Osteocyte (in vitro differentiated cells): Measurements from ENCODE around the gene NFASC. TPM values are rescaled to one million over a fixed set of nuclear protein-coding genes. Genes with fewer than 3 reads are reported as not detected.

Source experiments
- DNase-seq: peaks from one replicate; pipeline ENCODE4 v3.0.0; 2021; ENCODE audit warnings: mixed read lengths; ENCODE audit not compliant: unreplicated experiment; ENCODE audit errors: extremely low spot score
- H3K27ac Mint-ChIP-seq: one replicate; pipeline ENCODE4 v1.8.0; 2021; ENCODE audit warnings: mild to moderate bottlenecking, mixed read lengths; ENCODE audit not compliant: unreplicated experiment
- H3K27me3 Mint-ChIP-seq: one replicate; pipeline ENCODE4 v1.8.0; 2021; ENCODE audit warnings: mixed read lengths; ENCODE audit not compliant: unreplicated experiment
- H3K36me3 Mint-ChIP-seq: one replicate; pipeline ENCODE4 v1.8.0; 2021; ENCODE audit warnings: mixed read lengths; ENCODE audit not compliant: unreplicated experiment
- H3K4me1 Mint-ChIP-seq: one replicate; pipeline ENCODE4 v1.8.0; 2021; ENCODE audit warnings: mixed read lengths; ENCODE audit not compliant: unreplicated experiment
- H3K4me3 Mint-ChIP-seq: one replicate; pipeline ENCODE4 v1.8.0; 2021; ENCODE audit warnings: mild to moderate bottlenecking, moderate library complexity, mixed read lengths; ENCODE audit not compliant: unreplicated experiment
- H3K9me3 Mint-ChIP-seq: one replicate; pipeline ENCODE4 v1.8.0; 2021; ENCODE audit warnings: mixed read lengths; ENCODE audit not compliant: unreplicated experiment
- total RNA-seq: library from RNA; stranded (reverse); gene quantifications from 2 replicates; pipeline ENCODE4 v1.2.1, GENCODE V29; 2021
- TF ChIP-seq, protein P1 (sequence below): fragments of 200-600 bp; sonication (generic); IDR thresholded peaks from 2 replicates; pipeline ENCODE4 v1.5.0; 2021; ENCODE audit warnings: antibody characterized with exemption, mild to moderate bottlenecking, moderate library complexity

NFASC gene
- total RNA-seq, 1 donor from 2014 or later: not detected

GRCh38 chr1:204968135-204968534 lies 97.5 kb downstream of the NFASC start:
- TF ChIP-seq, protein P1, sequence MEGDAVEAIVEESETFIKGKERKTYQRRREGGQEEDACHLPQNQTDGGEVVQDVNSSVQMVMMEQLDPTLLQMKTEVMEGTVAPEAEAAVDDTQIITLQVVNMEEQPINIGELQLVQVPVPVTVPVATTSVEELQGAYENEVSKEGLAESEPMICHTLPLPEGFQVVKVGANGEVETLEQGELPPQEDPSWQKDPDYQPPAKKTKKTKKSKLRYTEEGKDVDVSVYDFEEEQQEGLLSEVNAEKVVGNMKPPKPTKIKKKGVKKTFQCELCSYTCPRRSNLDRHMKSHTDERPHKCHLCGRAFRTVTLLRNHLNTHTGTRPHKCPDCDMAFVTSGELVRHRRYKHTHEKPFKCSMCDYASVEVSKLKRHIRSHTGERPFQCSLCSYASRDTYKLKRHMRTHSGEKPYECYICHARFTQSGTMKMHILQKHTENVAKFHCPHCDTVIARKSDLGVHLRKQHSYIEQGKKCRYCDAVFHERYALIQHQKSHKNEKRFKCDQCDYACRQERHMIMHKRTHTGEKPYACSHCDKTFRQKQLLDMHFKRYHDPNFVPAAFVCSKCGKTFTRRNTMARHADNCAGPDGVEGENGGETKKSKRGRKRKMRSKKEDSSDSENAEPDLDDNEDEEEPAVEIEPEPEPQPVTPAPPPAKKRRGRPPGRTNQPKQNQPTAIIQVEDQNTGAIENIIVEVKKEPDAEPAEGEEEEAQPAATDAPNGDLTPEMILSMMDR: no peak
- Mint-ChIP-seq H3K4me3 (no peak overlapping the region), H3K27me3 (peaks cover 50% of the 10 kb centered on the region), H3K9me3 (no peaks in the 10 kb centered on the region), H3K27ac (no peak overlapping the region), H3K4me1 (no peaks in the 10 kb centered on the region), H3K36me3 (no peaks in the 10 kb centered on the region)
- no peak for DNase-seq

GRCh38 chr1:204968951-204969350 lies 98.3 kb downstream of the NFASC start:
- H3K4me1 Mint-ChIP-seq: no peaks in the 10 kb centered on the region
- no peaks in the 10 kb centered on the region for H3K36me3 Mint-ChIP-seq
- no peak overlapping the region for H3K4me3 Mint-ChIP-seq
- DNase-seq: no peak
- H3K27me3 Mint-ChIP-seq: peaks cover 51% of the 10 kb centered on the region
- H3K9me3 Mint-ChIP-seq: no peaks in the 10 kb centered on the region
- no peak overlapping the region for H3K27ac Mint-ChIP-seq
- TF ChIP-seq, protein P1: no peak

DNA sequence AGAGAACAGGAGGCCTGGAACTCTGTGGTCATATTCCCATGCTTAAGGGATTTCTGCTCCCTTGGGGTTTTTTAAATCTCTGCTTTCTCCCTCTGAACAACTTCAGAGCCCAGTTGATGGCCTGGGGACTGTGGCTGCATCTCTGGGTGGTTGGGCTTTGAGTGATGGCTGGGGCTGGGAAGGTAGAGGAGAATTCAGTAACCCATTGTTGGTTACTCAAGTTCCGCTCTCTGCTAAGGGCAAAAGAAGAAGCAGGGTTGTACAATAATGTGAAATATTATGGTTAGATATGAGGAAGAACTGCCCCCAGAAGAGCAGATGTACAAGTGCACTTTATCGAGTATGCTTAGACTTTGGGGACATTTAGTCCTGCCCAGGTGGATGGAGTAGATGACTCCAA lies 100.3 kb downstream of the NFASC start:
- Mint-ChIP-seq H3K27ac (no peak overlapping the region), H3K27me3 (peaks cover 35% of the 10 kb centered on the region), H3K9me3 (no peaks in the 10 kb centered on the region), H3K4me1 (no peaks in the 10 kb centered on the region), H3K36me3 (no peaks in the 10 kb centered on the region), H3K4me3 (no peak overlapping the region)
- TF ChIP-seq, protein P1: no peak
- DNase-seq: no peak

DNA sequence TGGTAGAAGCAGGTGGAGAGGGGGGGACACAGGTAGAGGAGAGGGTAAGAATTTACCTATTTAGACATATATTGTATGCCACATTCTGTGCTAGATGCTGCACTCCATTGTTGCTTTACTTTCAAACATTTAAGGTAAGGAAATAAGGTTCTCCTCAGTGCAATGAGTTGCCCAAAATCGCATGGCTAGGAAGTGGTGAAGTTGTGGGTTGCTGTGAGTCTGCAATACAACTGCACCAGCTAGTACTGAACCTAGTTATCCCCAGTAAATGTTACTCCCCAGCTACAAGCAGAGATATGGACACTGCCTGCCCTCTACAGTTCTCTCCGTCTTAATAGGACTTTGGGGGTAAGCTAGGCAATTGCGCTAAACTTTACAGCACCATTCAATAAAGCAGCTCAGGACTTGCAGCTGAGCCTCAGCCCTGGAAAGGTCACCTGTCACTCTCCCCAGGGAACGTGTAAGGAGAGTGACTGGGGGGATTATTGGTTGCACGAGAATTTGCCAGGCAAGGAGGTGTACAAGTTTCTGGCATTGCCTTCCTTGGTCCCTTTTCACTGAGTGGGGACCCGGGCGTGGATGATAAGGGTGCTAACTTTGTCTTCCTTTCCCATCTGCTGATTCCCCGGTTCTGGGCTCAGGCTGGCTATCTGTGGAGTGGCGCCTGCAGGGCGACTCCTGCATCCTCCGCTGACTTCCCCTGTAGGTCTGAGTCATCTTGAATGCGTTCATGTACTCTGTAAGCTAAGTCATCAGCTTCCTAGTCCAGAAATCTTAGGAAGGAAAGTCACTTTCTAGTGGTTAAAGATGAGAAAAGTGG lies 101.1 kb downstream of the NFASC start:
- TF ChIP-seq, protein P1: no peak
- H3K9me3 Mint-ChIP-seq: no peaks in the 10 kb centered on the region
- H3K27me3 Mint-ChIP-seq: peaks cover 33% of the 10 kb centered on the region
- no peak for DNase-seq
- H3K36me3 Mint-ChIP-seq: no peaks in the 10 kb centered on the region
- H3K27ac Mint-ChIP-seq: no peak overlapping the region
- H3K4me3 Mint-ChIP-seq: no peak overlapping the region
- no peaks in the 10 kb centered on the region for H3K4me1 Mint-ChIP-seq

DNA sequence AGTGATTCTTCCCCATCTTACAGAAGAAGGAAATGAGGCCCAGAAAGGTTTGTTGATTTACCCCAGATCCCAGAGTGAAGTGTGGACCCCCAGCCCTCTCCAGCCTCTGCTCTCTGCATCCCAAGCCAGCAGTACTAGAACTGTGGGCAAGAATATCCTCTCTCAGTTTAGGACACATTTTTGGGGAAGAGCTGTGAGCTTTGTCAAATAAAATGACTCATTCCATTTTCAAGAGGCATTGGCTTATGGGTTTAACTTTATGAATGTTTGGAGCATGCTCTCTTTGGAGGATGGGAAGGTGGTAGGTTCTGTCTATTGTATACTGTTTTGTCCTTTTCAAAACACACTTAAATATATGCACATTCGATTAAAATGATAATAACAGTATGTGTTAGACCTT lies 101.8 kb downstream of the NFASC start:
- Mint-ChIP-seq H3K27ac (no peak overlapping the region), H3K27me3 (peaks cover 31% of the 10 kb centered on the region), H3K36me3 (no peaks in the 10 kb centered on the region), H3K4me3 (no peak overlapping the region), H3K4me1 (no peaks in the 10 kb centered on the region), H3K9me3 (no peaks in the 10 kb centered on the region)
- TF ChIP-seq, protein P1: no peak
- no peak for DNase-seq
